Activated CD8-positive, alpha-beta memory T cell treated with anti-CD3 and anti-CD28 coated beads, Interleukin-2, amount 50 U/mL, for 1 hour (primary cell): ENCODE results near the gene CKAP5.
A peak's percentile ranks its signal among the peaks of the same experiment; 100 is the strongest.

ENCODE experiments used
- DNase-seq: peaks from one replicate; pipeline ENCODE4 v3.0.0-alpha.2; 2020; ENCODE audit errors: extremely low read depth

The CKAP5 gene

GRCh38 chr11:46845740-46846509, at the start of gene CKAP5:
CKAP5 (minus strand) TSS chr11:46846280; CDS start chr11:46821231, 25,049 bp downstream.
- peak; percentile 52 for DNase-seq

GRCh38 chr11:46895821-46896220, 49.7 kb upstream of the CKAP5 start:
- no peak for DNase-seq

GRCh38 chr11:46894961-46895360, 48.9 kb upstream of the CKAP5 start:
- no peak for DNase-seq

GRCh38 chr11:46894506-46894905, 48.4 kb upstream of the CKAP5 start:
- DNase-seq: no peak

- no peak for DNase-seq
Observed at GRCh38 chr11:46892838-46893237, 46.8 kb upstream of the CKAP5 start.

GRCh38 chr11:46892109-46892508, 46.0 kb upstream of the CKAP5 start:
- no peak for DNase-seq

- no peak for DNase-seq
Observed at GRCh38 chr11:46890665-46891064, 44.6 kb upstream of the CKAP5 start.

GRCh38 chr11:46889689-46890475, 43.8 kb upstream of the CKAP5 start:
- peak; percentile 19 for DNase-seq

GRCh38 chr11:46889251-46889650, 43.2 kb upstream of the CKAP5 start:
- DNase-seq: no peak

GRCh38 chr11:46888636-46889035, 42.6 kb upstream of the CKAP5 start:
- DNase-seq: no peak

- DNase-seq: no peak
Observed at GRCh38 chr11:46886211-46886610, 40.1 kb upstream of the CKAP5 start.

- DNase-seq: no peak
Observed at GRCh38 chr11:46879056-46879585, 33.0 kb upstream of the CKAP5 start.

- DNase-seq: no peak
Observed at GRCh38 chr11:46877580-46877979, 31.5 kb upstream of the CKAP5 start.

- no peak for DNase-seq
Observed at GRCh38 chr11:46876471-46876870, 30.4 kb upstream of the CKAP5 start.

GRCh38 chr11:46874586-46874985, 28.5 kb upstream of the CKAP5 start:
- no peak for DNase-seq

GRCh38 chr11:46868912-46869311, 22.8 kb upstream of the CKAP5 start:
- DNase-seq: no peak

GRCh38 chr11:46865340-46865739, 19.3 kb upstream of the CKAP5 start:
- DNase-seq: no peak

- DNase-seq: no peak
Observed at GRCh38 chr11:46860218-46860617, 14.1 kb upstream of the CKAP5 start.

- DNase-seq: no peak
Observed at GRCh38 chr11:46858920-46859546, 13.0 kb upstream of the CKAP5 start.

- no peak for DNase-seq
Observed at GRCh38 chr11:46857666-46858065, 11.6 kb upstream of the CKAP5 start.

GRCh38 chr11:46856605-46857343, 10.7 kb upstream of the CKAP5 start:
- no peak for DNase-seq

- DNase-seq: no peak
Observed at GRCh38 chr11:46855863-46856262, 9.8 kb upstream of the CKAP5 start.
